ENCODE data around the gene TMEM235. TPM values are rescaled to one million over a fixed set of nuclear protein-coding genes. Genes with fewer than 3 reads are reported as not detected.

Gene TMEM235
- total and polyA plus RNA-seq, 2 donors (not counting 3 experiments of a cell fraction or from before 2014, with no cell fraction given), result 0.04 to 0.38 TPM

DNA sequence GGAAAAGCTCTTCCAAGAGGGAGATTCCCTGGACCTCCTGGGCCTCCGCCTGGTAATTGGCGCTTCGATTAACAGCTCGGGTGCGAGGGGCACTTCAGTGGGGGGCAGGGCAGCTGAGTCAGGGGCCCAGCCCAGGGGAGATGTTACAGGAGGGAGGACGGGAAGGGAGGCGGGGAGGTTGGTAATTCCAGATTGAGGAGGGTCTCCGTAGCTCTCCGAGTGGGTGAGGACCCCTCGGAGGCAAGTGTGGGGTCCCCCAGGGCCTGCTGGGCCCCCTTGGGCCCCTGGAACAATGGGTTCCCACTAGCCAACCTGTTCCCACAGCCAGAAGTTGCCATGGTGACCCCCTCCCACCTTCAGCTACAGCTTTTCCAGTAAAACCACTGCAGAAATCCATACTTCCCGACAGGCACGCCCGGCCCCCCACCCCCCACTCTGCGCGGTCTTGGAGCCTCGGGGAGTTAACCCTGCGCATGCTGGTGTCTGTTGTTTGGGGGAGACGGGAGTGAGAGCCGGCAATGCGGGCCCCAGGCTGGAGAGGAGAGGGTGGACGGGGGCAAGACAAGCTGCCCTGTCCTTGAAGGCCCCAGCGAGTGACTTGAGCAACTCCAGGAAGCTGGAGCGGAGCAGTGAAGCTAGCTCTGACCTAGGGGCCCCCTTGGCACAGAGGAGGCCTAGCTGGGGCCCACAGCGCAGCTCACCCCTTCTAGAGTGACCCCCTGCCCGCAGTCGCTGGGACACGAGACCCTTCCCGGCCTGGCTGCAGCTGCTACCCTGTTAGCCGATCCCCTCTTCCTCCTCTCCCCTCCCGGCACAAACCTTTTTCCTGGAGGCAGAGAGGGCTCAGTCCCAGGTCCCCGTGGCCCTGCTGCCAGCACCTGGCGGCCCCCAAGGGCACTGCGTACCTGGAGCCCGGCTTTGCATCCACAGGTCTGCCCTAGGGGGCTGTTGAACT lies 37.8 kb downstream of the TMEM235 start:
- intact Hi-C loops (cut with micrococcal nuclease) (no loop called here), dilution Hi-C loops (cut with MboI; ENCODE audit: extremely low pct_ligation_motif_present, low sequenced_read_pairs) (no loop called here)
- H3K79me2 ChIP-seq (ENCODE audit: control insufficient read depth, insufficient read depth, low read length), result no peaks in the 10 kb centered on the region
- DNase-seq (ENCODE audit: low read depth, low spot score) (no peak), FAIRE-seq (no peak)
- TF ChIP-seq EZH2 (IDR thresholded peaks at IDR 0.05; ENCODE audit: borderline replicate concordance, low read depth, low read length, severe bottlenecking), result peak; percentile 61
- TF ChIP-seq GATA2 (IDR thresholded peaks at IDR 0.05; ENCODE audit: insufficient read depth, insufficient read length, low read depth, low read length), result no peak
- H3K27ac ChIP-seq (ENCODE audit: insufficient read depth, low read depth, low read length), result no peak overlapping the region
- H3K4me3 ChIP-seq (replicated peaks in 1 of 3; ENCODE audit: insufficient read depth in 1 of 3, low read depth in 1 of 3, low read length in 3 of 3), result no peak overlapping the region
- no peak overlapping the region for H3K4me2 ChIP-seq (ENCODE audit: insufficient read depth, low read length)
- POLR2A ChIA-PET, result no interaction called here
- peaks cover 22 to 25% of the 10 kb centered on the region in 2 experiments for H3K27me3 ChIP-seq (ENCODE audit: control insufficient read depth in 2 of 2, insufficient read depth in 2 of 2, low read length in 2 of 2)
- CTCF ChIA-PET, result interaction anchor here (0.8 to 1.7 kb wide), 9 partner anchors 12 to 184 kb away, joined by 3 to 11 read pairs (median 3); no protein-coding TSS in a partner anchor
- no peaks in the 10 kb centered on the region for H4K20me1 ChIP-seq (replicated peaks; ENCODE audit: control insufficient read depth, extremely low read depth, insufficient read depth, low read length)
- no peaks in the 10 kb centered on the region for H3K9me3 ChIP-seq (replicated peaks; ENCODE audit: control insufficient read depth, insufficient read depth, low read length)
- no peak overlapping the region for H2AFZ ChIP-seq (ENCODE audit: low read depth, low read length)
- no peaks in the 10 kb centered on the region for H3K9me1 ChIP-seq (replicated peaks; ENCODE audit: control insufficient read depth, extremely low read depth, insufficient read depth, low read length)
- H3K4me1 ChIP-seq (ENCODE audit: control insufficient read depth, extremely low read depth, insufficient read depth, low read length), result peaks cover 2% of the 10 kb centered on the region
- no TSS peak for BruUV-seq (replicated peaks)
- H3K36me3 ChIP-seq (ENCODE audit: control insufficient read depth in 2 of 2, extremely low read depth in 1 of 2, insufficient read depth in 2 of 2, low read length in 2 of 2), result no peaks in the 10 kb centered on the region
- no peak overlapping the region for H3K9ac ChIP-seq (replicated peaks; ENCODE audit: extremely low read depth, insufficient read depth, low read length)

DNA sequence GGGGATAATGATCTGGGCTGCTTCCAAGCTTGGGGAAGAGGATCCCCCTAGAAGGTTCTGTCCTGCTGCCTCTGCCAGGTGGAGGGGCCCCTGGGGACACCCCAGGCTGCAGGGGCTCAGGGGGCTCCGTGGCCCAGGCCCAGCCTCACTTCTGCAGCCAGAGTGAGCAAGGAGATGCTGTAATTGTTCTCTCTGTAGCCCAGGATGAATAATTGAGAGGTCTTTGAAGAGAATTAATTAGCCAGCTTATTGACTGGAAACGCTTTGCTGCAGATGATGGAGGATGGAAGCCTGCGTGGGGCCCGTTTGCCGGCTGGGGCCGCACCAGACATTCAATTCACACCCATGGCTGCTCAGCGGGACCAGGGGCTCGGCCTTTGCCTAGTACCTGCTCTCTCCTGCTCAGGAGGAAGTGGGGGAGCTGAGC lies 38.5 kb downstream of the TMEM235 start:
- no TSS peak for BruUV-seq (replicated peaks)
- Histone ChIP-seq H3K9me3 (replicated peaks; ENCODE audit: control insufficient read depth, insufficient read depth, low read length) (no peaks in the 10 kb centered on the region), H2AFZ (ENCODE audit: low read depth, low read length) (no peak overlapping the region), H4K20me1 (replicated peaks; ENCODE audit: control insufficient read depth, extremely low read depth, insufficient read depth, low read length) (no peaks in the 10 kb centered on the region), H3K9ac (replicated peaks; ENCODE audit: extremely low read depth, insufficient read depth, low read length) (no peak overlapping the region), H3K36me3 (ENCODE audit: control insufficient read depth in 2 of 2, extremely low read depth in 1 of 2, insufficient read depth in 2 of 2, low read length in 2 of 2) (no peaks in the 10 kb centered on the region), H3K4me2 (ENCODE audit: insufficient read depth, low read length) (no peak overlapping the region), H3K4me3 (replicated peaks in 1 of 3; ENCODE audit: insufficient read depth in 1 of 3, low read depth in 1 of 3, low read length in 3 of 3) (no peak overlapping the region), H3K27me3 (ENCODE audit: control insufficient read depth in 2 of 2, insufficient read depth in 2 of 2, low read length in 2 of 2) (peaks cover 22 to 25% of the 10 kb centered on the region in 2 experiments), H3K27ac (ENCODE audit: insufficient read depth, low read depth, low read length) (no peak overlapping the region), H3K9me1 (replicated peaks; ENCODE audit: control insufficient read depth, extremely low read depth, insufficient read depth, low read length) (no peaks in the 10 kb centered on the region), H3K79me2 (ENCODE audit: control insufficient read depth, insufficient read depth, low read length) (no peaks in the 10 kb centered on the region), H3K4me1 (ENCODE audit: control insufficient read depth, extremely low read depth, insufficient read depth, low read length) (peaks cover 2% of the 10 kb centered on the region)
- intact Hi-C loops (cut with micrococcal nuclease), result no loop called here
- dilution Hi-C loops (cut with MboI; ENCODE audit: extremely low pct_ligation_motif_present, low sequenced_read_pairs), result no loop called here
- no peak for DNase-seq (ENCODE audit: low read depth, low spot score)
- ChIA-PET CTCF (interaction anchor here (0.8 to 1.7 kb wide), 7 partner anchors 13 to 185 kb away, joined by 3 to 11 read pairs (median 4); no protein-coding TSS in a partner anchor), POLR2A (no interaction called here)
- TF ChIP-seq FOS (IDR thresholded peaks at IDR 0.05; ENCODE audit: borderline replicate concordance, insufficient read depth, low read length) (no peak), EZH2 (IDR thresholded peaks at IDR 0.05; ENCODE audit: borderline replicate concordance, low read depth, low read length, severe bottlenecking) (no peak), POLR2AphosphoS5 (IDR thresholded peaks at IDR 0.05; ENCODE audit: insufficient read depth, low read depth, low read length) (no peak), POLR2A (IDR thresholded peaks at IDR 0.05; ENCODE audit: low read depth, low read length) (no peak), JUN (IDR thresholded peaks at IDR 0.05; ENCODE audit: borderline replicate concordance, insufficient read depth, insufficient read length, low read depth) (no peak), MYC (IDR thresholded peaks at IDR 0.05; ENCODE audit: low read depth, low read length) (no peak), GATA2 (IDR thresholded peaks at IDR 0.05; ENCODE audit: insufficient read depth, insufficient read length, low read depth, low read length) (no peak)
- TF ChIP-seq, protein P1, sequence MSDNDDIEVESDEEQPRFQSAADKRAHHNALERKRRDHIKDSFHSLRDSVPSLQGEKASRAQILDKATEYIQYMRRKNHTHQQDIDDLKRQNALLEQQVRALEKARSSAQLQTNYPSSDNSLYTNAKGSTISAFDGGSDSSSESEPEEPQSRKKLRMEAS (IDR thresholded peaks at IDR 0.05; ENCODE audit: insufficient read depth, insufficient read length), result no peak
- TF ChIP-seq, protein P2, sequence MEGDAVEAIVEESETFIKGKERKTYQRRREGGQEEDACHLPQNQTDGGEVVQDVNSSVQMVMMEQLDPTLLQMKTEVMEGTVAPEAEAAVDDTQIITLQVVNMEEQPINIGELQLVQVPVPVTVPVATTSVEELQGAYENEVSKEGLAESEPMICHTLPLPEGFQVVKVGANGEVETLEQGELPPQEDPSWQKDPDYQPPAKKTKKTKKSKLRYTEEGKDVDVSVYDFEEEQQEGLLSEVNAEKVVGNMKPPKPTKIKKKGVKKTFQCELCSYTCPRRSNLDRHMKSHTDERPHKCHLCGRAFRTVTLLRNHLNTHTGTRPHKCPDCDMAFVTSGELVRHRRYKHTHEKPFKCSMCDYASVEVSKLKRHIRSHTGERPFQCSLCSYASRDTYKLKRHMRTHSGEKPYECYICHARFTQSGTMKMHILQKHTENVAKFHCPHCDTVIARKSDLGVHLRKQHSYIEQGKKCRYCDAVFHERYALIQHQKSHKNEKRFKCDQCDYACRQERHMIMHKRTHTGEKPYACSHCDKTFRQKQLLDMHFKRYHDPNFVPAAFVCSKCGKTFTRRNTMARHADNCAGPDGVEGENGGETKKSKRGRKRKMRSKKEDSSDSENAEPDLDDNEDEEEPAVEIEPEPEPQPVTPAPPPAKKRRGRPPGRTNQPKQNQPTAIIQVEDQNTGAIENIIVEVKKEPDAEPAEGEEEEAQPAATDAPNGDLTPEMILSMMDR (IDR thresholded peaks at IDR 0.05; ENCODE audit: extremely low read depth in 1 of 2, insufficient read depth in 1 of 2, low read depth in 1 of 2, low read length in 2 of 2), result no peak
- FAIRE-seq, result no peak
